GM12801 (cell line): ENCODE data around the gene TGM2.

Experiments used
- CTCF ChIP-seq: IDR thresholded peaks from one replicate; pipeline ENCODE4 v1.5.1; 2011; ENCODE audit warnings: control low read depth; ENCODE audit not compliant: insufficient read length; ENCODE audit errors: extremely low read depth

TGM2 gene

GRCh38 chr20:38117205-38117604 is 47.9 kb downstream of the TGM2 start:
- TF ChIP-seq CTCF: no peak

GRCh38 chr20:38116409-38117165 is 48.5 kb downstream of the TGM2 start:
- TF ChIP-seq CTCF: no peak

- no peak for TF ChIP-seq CTCF
Measured at GRCh38 chr20:38115896-38116295, 49.2 kb downstream of the TGM2 start.

- TF ChIP-seq CTCF: no peak
Measured at GRCh38 chr20:38115205-38115604, 49.9 kb downstream of the TGM2 start.

GRCh38 chr20:38114353-38114791 is 50.7 kb downstream of the TGM2 start:
- no peak for TF ChIP-seq CTCF

GRCh38 chr20:38113401-38114325 is 51.4 kb downstream of the TGM2 start:
- TF ChIP-seq CTCF: no peak

GRCh38 chr20:38112930-38113294 is 52.2 kb downstream of the TGM2 start:
- TF ChIP-seq CTCF: no peak
